ENCODE data around the gene REG1B. TPM values are rescaled to one million over a fixed set of nuclear protein-coding genes. Genes with fewer than 3 reads are reported as not detected.

The REG1B gene
- total and polyA plus RNA-seq, 9 of the 15 experiments (the other 6 are each of a cell fraction or from before 2014, with no cell fraction given), result 0.15 to 2.0 TPM; not detected in 7

- TF ChIP-seq ZNF407 (IDR thresholded peaks at IDR 0.05; ENCODE audit: low read depth), result no peak
- TF ChIP-seq YY1 (IDR thresholded peaks at IDR 0.05; ENCODE audit: borderline replicate concordance in 1 of 3, control insufficient read depth in 1 of 3, extremely low read depth in 1 of 3, insufficient read depth in 3 of 3, insufficient read length in 1 of 3, insufficient replicate concordance in 2 of 3, low read depth in 1 of 3, low read length in 2 of 3), result no peak
- TF ChIP-seq E2F6 (IDR thresholded peaks at IDR 0.05; ENCODE audit: borderline replicate concordance in 1 of 2, extremely low read depth in 1 of 2, insufficient read depth in 1 of 2, insufficient read length in 1 of 2, low read depth in 1 of 2, low read length in 1 of 2, poor library complexity in 1 of 2, severe bottlenecking in 1 of 2), result no peak
- no peak for TF ChIP-seq MAZ (CRISPR knock-in tag; conservative IDR thresholded peaks at IDR 0.05 in 1 of 2, IDR thresholded peaks at IDR 0.05 in 1 of 2)
- TF ChIP-seq CBFA2T3 (IDR thresholded peaks at IDR 0.05), result no peak
- TF ChIP-seq ZZZ3 (IDR thresholded peaks at IDR 0.05), result no peak
These were observed 2.4 kb downstream of the REG1B start (continued) for GRCh38 chr2:79085382-79085781.

All from K562 (cell line).